Amniotic epithelial cell (primary cell): ENCODE results near the gene UBE3D.
A peak's percentile ranks its signal among the peaks of the same experiment; 100 is the strongest.
"Not testable (repeated sequence)": the region's sequence is repeated elsewhere in the genome, so short reads cannot be mapped to it uniquely, and the experiment has no call there.

ENCODE experiments used
- DNase-seq: peaks from one replicate; pipeline ENCODE4 v3.0.0-alpha.2; 2010; ENCODE audit warnings: low read depth

UBE3D gene

DNA sequence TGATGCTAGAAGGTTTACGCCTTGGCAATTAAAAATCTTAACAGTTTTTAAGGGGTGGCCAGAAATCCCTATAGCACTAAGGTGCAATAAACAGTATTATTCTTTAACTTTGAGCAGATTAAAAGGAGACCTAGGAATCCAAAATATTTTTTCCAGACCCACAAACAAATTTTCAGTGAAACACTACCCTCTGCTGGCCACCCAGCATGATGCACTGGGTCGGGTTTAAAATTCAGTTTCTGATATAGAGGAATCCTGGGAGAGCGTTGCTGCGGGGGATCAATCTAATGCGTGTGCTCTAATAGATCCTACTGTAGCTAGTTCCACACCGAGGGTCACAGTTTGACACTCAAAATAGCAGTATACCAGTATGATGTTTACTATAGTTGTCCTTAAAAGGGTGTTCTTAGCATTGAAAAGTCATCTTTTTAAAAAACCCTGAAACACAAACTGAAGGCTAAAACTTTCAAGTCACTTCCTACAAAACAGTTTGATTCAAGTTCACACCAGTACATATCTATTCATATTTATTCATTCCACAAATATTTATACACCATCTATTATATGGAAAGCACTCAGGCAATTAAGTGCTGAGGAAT is 10.2 kb downstream of the UBE3D start:
- DNase-seq = peak; percentile 22

DNA sequence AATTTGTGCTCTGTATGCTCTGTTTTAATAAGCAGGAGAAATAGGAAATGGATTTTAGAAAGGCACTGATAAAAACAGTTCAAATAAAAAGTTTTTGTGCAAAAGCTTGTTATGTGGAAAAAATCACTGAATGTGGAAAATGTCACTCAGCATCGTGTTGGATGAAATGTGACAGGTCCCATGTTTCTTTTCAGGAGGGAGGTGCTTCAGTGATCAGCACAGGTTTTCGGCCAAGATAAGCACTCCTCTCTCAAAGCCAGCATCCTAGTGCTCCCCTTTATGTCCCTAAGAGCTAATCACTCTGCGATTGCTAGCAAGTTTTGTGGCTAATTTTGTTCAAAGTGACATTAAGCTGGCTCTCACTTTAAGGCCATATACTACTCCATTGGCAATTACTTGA is 12.0 kb downstream of the UBE3D start:
- DNase-seq = no peak

DNA sequence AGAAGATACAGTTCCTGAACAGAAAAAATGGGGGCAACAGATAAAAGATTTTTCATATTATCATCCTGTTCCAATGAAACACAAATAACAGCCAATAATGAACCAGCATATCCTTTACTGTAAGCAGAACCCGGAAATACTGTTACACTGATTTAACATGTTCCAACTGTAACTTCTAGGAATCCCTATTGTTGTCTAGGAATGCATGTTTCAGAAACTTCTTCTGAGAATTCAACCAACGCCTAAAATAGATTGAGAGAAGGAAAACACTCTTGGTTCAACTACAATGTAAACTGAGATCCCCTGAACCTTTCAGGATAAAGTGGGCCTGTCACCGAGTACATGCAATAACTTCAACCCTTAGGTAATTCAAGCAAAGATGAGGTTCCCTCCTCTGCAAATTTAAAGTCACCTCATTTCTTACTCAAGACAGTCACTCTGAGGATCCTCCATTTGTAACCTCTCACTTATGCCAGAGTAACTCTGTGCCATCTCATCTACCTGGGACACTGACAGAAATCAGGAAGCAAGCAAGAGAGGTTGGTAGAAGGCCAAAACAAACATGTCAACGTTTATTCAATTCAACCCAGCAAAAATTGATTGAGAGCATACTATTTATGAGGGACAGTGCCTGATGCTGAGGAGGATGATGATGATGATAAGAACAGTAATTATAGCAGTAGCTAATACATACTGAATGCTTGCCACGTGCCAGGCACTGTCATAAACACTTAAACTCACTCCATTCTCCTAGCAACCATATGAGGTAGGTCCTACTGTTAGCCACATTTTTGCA is 14.1 kb downstream of the UBE3D start:
- no peak for DNase-seq

DNA sequence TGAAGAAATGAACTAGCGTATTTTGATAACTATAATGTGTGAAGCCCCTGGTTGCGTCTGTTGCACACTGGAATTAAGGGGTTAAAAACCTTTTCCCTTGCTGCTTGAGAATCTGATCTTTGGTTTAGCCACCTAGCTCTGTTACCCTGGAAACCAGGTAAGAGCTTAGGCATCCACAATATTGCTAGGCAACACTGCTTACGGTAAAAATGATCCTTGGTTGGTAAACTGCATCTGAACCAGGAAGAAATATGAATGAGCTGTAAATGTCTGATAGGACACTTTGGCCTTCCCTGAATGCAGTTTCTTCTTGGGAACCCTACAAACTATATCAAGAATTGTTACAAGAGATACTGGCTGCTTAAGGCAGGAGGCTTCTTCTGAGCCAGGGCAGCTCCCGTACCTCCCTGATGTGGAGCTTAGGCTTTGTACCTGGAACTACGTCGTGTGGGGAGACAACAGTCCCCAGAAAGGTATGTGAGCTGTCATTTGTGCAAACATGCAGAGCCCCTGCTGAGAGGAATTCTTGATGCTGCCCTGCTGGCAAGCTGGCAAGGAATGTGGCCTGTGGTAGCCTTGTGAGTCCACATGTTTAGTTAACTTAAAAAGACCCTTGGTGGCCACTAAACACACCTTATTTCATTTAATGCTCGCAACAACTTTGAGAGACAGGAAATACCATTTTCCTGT is 18.4 kb downstream of the UBE3D start:
- no peak for DNase-seq

DNA sequence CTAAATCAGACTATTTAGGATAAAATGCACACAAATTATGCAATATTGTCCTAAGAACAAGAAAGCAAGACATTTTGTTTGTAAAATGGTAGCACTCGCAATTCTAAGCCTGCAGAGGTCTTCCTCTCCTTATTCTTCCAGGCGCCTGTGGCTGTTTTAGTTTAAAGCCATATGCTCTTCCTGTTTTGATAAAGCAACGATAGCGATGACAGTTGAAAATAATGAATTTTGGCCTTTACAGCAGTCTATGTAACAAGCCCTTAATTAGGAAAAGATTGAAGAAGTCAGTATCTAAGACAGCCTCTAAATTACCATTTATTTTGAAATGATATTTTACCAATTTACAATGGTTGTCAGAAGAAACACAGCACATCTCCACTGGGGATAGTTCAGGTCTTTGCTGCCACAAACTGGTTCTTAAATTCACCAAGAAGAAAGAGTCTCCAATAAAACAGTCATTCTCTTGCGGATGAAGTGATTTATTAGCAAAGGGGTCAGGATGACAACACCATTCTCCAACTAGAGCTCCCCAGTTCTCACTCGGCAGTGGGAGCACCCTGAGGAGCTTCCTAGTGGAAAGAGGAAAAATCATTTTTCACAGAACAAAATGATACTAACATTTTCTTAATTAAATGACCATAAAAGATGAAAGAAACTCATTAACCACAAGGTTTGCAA is 21.4 kb downstream of the UBE3D start:
- DNase-seq = no peak

DNA sequence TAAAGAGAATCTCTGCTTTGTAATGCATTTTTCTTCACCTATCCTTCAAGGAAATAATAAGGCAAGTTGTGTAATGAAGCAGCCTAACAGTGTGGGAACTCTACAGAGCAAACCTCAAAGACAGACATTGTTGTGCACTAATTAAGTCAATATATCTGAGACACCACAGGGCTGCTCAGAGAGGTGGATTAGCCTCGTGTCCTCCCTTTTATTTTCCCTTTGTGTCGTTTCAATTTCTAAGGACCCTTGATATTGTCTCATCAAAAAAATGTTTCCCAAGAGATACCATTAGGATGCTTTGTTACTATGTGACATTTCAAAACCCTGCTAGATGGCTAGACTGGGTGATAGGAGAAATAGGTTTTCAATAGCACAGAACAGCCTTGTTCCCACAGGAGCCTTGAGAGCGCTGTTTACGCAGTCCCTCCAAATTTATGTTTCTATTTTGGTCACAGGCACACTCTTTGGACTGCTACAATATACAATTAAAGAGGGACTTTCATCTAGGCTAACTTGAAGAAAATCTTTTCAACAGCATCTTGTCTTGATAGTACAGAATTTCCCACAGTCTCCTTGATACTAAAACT is 23.1 kb downstream of the UBE3D start:
- DNase-seq = no peak

DNA sequence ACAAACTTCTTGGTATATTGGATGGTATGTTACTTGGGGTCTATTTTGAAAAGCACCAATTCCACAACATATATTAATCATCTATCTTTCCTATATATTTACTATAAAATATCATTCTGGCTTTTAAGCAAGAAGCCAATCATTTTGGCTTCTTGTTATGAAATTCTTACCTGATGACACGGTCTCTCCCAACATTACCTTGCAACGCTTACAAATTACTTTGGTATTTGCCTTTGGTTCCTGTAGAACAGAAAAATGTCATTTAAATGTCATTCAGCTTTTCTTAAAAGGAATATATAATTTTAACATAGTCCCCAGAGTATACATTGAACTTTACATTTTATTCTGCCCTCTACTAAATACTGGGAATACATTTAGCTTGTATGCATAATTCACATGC is 27.4 kb downstream of the UBE3D start:
- DNase-seq = no peak

DNA sequence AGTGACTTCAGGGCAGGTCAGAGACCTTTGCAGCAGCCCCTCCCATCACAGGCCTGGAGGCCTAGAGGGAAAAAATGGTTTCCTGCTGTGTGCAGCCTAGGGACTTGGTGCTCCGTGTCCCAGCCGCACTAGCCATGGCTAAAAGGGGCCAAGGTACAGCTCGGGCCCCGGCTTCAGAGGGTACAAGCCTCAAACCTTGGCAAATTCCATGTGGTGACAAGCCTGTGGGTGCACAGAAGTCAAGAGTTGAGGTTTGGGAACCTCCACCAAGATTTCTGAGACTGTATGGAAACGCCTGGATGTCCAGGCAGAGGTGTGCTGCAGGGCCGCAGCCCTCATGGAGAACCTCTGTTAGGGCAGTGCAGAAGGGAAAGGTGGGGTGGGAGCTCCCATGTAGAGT is 34.0 kb downstream of the UBE3D start:
- no peak for DNase-seq

DNA sequence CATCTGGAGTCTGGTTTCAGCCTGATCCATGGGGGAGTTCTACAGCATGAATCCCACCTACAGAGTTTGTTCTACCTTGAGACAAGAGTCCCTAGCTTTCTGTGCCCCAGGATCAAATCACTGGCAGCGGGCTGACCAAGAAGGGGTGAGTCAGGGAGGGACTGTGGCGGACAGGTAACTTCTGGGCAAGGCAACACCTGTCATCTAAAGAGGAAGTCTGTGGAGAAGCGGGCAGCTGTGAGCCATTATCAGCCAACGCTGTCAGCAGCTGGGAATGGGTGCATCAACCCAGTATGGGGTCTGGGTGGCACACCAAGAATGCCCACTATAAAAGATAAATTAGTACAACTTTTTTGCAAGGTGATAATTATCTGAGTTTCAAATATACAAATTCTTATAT is 45.9 kb downstream of the UBE3D start:
- no peak for DNase-seq

DNA sequence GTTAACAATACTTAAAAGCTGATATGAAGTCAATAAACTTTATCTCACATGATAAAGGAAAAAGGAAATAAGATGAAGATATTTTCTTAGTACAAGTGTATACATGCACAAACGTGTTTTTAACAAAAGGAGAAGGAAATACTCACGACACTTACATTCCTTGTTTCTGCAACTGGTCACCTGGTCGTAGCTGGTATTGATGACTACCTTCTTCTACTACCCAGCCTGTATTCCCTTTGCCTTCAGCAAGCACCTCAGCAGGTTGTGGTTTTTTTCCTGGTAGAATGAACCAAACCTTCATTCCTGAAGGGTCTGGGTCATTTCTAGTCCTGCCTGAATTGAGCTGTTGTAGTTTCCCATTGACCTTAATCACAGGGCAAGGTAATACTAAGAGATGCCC is 54.5 kb downstream of the UBE3D start:
- not testable (repeated sequence) for DNase-seq

DNA sequence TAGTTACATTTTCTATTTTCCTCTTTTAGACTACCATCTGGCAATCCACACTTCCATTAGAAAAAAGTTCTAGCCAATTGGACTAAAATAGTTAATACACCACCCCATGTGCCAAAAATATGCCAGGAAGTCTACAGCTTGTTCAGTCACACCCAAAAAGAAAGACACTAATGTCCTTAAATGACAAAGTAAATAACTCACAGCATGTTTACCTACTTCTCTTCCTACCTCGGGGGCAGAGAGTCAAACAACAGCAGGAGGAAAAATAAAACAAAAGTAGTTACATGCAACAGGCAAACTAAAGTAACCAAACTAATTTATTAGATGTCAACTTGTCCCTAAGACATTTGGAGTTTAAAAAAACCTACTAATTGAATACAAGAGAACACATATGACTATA is 57.0 kb downstream of the UBE3D start:
- no peak for DNase-seq

DNA sequence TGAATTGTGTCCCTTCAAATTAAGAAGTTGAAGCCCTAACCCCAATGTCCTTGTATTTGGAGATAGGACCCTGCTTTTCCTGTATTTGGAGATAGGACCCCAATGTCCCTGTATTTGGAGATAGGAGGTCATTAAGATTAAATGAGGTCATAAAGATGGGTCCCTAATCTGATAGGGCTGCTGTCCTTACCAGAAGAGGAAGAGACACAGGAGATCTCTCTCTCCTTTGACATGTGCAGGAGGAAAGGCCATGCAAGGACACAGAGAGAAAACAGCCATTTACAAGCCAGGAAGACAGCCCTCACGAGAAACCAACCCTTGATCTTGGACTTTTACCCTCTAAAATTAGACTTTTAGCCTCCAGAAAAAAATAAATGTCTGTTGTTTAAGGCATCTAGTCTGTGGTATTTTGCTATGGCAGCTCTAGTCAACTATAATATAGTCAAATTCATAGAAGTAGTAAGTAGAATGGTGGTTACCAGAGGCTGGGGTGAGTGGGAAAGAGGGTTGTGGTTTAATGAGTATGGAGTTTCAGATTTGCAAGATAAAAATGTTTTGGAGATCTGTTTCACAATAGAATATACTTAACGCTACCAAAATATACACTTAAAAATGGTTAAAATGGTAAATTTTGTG is 59.3 kb downstream of the UBE3D start:
- no peak for DNase-seq

DNA sequence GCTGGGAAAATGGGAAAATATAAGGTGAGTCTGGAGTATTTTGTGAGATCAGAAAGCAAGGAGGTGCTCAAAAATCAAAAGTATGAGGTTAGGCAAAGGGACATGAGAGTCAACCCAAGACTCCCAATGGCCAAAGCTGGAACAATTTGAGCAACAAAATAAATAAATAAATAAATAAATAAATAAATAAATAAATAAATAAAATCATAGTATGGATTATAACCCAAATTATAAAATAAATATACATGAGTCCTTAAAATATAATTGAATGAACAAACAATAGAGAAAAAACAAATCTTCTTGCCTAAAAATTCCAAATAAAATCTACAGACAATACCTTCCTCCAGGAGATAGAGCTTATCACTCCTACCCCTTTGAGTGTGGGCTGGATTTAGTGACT is 69.5 kb downstream of the UBE3D start:
- no peak for DNase-seq

DNA sequence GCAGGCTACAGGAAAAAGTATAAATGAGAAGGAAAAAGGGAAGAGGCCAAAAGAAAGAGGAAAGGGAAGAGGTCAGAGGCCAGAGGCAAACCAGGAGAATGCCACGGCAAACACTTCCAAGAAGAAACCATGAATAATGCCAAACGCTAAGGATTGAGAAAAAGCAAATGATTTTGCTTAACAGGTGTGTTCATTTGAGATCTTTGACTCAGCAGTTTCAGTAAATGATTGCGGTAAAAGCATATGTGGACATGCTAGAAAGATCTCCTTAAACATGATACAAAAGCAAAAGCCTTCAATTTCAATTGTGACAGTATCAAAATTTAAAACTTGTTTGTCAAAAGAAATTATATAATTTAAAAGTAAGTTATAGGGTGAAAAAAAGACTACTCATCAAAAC is 70.6 kb downstream of the UBE3D start:
- DNase-seq = no peak

DNA sequence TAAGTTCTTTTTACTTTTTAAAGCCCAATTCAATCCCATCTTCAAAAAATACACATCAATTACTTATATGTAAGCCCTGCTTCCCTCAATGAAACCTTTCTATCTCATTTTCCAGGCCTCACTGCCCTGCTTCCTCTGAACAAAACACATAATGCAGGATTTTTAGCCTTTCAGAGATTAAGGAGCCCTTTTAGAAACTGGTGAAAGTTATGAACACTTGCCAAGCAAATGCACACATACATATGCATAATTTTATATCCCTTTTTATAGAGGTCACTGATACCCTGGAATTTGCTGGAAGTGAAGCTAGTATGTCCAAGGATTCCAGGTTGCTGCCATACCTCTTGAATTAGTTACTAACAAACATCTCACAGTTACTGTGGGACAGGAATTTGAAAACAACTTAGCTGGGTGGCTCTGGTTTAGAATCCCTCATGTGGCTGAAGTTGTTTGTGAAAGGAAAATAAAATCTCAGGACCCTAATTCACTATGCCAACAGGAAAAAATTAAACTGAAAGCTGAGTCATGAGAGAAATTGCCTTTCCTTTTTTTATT is 75.8 kb downstream of the UBE3D start:
- no peak for DNase-seq

DNA sequence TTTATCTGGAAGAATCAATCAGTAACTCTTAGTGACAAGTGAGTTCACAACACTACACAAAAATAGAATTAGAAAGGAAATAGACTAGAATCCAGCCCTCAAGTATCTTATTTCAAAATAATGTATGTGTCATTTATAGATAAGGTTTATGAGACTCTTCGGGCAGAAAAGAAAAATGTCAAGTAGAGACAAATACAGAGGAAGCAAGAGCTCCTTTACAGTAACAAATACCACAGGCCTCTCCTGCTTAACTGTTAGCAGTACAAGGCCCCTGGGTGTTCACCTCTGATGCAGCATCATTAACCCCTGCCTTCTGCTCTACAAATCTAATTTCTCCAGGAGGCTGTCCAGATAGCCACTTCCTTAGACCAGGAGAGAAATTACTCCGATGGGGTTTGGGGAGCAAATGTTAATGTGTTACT is 76.7 kb downstream of the UBE3D start:
- peak; percentile 64 for DNase-seq

DNA sequence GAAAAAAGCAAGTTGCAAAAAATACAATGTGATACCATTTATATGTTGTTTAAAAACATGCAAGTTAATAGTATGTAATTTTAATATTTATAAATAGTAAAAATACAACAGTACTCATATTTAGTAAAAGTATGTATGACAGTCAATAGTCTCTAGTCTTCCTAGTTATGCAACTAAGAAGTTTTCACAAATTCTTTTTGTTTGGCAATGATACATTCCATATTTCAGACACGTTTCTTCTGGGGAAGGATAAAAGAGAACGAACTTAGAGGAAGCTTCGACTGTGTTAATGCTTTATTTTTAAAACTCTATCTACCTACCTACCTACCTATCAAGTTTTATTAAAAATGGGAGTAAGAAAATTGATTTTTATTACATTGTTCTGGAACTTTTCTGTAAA is 77.7 kb downstream of the UBE3D start:
- peak; percentile 11 for DNase-seq

DNA sequence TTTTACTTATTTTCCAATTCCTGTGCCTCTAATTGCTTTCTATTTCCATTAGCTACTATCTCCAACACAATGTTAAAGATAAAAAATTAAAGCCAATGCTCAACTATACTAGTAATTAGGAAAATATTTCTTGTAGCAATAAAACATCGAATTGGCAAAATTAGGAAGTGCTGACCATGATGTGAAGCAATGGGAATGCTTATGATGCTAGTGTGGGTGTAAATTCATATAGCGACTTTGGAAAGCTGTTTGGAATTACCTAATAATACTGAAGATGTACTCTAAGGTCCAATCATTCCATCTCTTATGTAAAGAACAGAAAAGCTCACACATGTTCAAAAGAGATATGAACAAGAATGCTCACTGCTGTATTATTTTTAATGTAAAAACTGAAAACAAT is 78.2 kb downstream of the UBE3D start:
- DNase-seq = no peak

DNA sequence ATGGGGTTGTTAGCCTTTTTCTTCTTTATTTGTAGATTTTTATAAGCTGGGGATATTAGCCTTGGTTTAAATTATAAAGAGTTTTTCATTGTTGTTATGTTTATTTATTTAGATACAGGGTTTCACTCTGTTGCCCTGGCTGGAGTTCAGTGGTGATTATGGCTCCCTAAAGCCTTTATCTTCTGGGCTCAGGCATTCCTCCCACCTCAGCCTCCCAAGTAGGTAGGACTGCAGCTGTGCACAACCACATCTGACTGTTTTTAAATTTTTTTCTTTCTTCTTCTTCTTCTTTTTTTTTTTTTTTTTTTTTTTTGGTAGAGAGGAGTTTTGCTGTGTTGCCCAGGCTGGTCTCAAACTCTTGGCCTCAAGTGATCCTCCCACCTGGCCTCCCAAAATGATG is 80.9 kb downstream of the UBE3D start:
- no peak for DNase-seq

DNA sequence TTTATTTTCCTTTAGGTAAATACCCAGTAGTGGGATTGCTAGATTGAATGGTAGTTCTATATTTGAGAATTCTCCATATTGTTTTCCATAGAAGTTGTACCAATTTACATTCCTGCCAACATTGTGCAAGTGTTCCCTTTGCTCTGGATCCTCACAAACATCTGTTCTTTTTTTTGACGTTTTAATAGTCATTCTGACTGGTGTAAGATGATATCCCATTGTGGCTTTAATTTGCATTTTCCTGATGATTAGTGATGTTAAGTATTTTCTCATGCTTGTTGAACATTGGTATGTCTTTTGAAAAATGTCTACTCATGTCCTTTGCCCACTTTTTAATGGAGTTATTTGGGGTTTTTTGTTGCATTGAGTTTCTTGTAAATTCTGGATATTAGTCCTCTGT is 85.6 kb downstream of the UBE3D start:
- peak; percentile 86 for DNase-seq

DNA sequence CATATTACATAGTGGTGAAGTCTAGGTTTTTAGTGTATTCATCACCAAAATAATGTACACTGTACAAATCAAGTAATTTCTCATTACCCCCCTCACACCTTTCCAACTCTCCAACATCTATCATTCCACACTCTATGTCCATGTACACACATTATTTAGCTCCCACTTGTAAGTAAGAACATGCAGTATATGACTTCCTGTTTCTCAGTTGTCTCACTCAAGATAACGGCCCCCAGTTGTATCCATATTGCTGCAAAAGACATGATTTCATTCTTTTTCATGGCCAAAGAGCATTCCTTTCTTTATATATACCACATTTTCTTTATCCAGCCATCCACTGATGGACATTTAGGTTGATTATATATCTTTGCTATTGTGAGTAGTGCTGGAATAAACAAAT is 86.0 kb downstream of the UBE3D start:
- DNase-seq = no peak
